Hepatic stellate cell (primary cell): ENCODE data around the gene COL5A1.
"Not testable (repeated sequence)": the region's sequence is repeated elsewhere in the genome, so short reads cannot be mapped to it uniquely, and the experiment has no call there.

Source experiments
- DNase-seq: peaks from one replicate; pipeline ENCODE4 v3.0.0; 2011; ENCODE audit warnings: low spot score

COL5A1 gene

DNA sequence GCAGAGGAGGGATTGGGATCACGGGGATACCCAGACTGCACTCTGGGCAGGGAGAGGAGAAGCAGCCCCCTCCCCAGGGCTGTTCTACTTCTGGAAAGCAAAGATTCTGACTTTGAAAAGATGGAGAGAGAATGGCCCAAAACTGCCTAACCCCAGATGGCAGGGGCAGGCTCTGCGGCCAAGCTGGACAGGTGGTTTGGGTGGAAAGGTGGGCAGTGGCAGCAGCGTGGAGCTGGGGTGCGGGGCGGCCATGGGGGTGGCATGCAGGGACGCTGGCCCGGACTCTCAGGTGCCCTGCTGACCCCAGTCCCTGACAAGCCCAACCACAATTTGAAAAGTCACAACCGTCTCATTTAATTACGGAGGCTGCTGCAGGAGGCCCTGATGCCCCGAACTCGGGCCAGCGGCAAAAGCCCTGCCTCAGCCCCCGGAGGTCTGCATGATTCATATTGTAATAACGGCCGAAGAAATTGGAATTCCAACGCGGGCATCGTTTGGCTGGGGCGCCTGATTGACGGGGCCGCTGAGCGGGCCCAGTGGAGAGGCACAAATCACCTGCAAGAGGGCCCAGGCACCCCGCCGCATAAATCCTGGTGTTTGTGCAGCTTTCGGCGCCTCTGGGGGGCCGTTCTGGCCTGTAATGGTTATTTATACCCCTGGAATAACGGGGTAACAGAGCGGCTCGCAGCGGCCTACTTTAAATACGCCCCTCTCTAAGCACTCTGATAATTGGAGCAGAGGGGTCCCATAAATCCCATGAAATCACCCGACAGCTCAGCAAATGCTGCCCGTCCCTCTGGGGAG, 197.2 kb downstream of the COL5A1 start:
- no peak for DNase-seq

DNA sequence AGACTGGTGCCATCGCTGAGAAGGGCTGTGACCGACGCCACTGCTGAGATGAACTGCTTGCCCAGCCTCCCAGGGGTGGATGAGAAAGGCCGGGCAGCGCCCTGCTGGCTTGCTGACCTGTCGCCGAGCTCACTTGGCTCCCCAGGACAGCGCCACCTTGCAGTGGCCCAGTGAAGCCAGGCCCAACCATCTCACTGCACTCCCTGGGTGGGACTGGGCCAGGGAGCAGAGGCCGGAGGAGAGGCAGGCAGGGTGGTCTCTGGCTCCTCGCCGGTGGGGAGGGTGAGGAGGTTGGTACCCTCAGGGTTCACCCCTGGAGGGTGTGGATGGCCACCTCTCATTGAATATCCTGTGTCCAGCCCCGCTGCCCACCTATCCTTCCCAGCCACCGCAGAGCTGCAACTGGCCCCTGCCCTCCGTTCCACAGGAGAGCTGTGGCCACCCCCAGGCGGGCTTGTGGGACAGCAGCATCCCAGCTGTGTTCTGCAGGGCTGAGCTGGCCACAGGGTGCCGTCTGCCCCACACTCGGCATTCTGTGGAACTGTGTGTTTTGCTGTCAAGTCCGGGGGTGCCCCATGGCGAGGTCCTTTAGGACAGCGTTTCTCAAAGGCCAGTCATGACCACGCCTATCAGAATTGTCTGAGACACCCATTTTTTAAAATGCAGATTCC, 198.0 kb downstream of the COL5A1 start:
- DNase-seq, result no peak

DNA sequence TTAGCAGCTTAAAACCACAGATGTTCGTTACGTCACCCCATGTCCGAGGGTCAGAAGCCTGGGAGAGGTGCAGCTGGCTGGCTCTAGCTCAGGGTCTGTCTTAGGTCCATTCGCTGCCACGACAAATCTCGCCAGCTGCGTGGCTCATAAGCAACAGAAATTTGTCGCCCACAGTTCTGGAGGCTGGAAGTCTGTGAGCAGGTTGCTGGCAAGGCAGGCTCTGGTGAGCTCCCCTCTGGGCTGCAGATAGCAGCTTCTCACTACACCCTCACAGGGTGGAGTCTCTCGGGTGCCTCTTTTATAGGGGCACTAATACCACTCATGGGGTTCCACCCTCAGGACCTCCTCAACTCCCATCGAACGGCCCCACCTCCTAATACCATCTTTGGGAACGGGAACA, 198.9 kb downstream of the COL5A1 start:
- no peak for DNase-seq

DNA sequence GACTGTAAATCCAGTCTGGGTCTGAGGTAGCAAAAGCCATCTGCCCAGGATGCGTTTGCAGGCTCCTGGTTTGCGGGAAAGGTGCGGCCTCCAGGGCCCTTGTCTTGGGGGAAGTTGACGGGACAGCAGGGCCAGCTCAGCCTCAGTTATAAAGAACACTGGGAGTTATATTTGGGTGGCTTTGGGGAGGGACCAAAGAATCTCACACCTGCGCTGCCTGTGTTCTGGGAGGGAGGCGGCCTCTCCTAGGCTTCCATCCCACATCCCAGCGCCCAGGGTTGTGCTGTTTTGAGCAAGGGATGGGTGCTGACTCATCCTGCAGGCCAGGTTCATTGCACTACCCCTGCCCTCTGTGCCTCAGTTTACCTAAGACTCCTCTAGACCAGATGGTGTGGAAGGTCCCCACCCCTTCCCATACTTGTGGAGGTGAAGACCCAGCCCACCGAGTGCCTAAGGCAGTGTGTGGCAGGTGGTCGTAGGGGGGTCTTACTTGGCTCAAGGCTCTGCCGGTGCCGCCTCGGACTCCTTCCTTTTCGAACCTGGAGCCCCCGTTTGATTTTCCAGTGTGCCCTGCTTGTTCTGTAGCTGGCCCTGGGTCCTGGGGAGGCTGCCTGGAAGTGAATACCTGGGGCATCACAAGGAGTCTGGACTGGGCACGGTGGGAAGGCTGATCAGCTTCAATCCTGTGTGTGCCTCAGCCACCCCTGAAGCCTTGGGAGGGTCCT, 199.7 kb downstream of the COL5A1 start:
- DNase-seq, result no peak

DNA sequence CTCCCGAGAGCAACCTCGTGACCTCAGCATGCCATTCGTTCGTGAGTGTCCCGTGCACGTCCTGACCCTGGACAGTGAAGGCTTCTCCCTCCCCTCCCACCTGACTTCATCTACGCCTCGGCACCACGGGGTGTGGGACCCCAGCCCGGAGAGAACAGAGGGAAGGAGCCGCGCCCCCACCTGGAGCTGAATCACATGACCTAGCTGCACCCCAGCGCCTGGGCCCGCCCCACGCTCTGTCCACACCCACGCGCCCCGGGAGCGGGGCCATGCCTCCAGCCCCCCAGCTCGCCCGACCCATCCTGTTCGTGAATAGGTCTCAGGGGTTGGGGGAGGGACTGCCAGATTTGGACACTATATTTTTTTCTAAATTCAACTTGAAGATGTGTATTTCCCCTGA, 200.7 kb downstream of the COL5A1 start:
- DNase-seq, result no peak

DNA sequence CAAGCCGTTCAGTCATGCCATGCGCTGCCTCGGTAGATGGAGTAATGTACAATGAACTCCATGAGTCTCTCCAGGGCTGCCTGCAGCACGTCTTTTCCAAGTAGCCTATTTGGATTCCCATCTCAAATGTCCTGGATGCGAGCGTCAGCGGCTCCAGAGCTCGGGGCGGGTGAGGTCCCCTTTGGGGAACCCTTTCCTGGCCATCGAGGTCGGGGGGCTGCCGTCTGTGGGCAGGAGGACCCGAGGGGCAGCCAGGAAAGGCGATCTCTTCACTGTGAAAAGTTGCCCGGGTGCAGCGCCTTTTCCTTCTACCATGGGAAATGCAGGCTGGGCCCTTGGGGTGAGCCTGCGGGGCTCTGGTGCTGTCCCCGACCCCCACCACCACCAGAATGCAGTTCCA, 202.1 kb downstream of the COL5A1 start:
- no peak for DNase-seq

DNA sequence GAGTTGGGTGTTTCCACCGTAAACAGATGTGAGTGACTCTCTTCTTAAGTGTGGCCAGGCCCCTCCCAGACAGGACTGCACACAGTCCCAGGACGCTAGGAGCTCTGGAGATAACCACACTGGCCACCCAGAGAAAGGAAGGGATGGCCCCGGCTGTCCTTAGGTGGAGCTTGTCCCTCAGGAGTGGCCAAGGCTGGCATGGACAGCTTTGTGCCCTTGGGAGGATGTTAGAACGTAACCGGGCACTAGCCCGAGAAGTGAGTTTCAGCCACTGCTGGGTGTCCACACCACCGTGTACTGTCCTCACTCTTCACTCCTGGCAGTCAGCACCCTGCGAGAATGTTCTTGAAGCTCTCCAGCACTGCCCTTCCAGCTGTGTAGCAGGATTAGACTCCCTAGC, 203.2 kb downstream of the COL5A1 start:
- DNase-seq, result no peak

DNA sequence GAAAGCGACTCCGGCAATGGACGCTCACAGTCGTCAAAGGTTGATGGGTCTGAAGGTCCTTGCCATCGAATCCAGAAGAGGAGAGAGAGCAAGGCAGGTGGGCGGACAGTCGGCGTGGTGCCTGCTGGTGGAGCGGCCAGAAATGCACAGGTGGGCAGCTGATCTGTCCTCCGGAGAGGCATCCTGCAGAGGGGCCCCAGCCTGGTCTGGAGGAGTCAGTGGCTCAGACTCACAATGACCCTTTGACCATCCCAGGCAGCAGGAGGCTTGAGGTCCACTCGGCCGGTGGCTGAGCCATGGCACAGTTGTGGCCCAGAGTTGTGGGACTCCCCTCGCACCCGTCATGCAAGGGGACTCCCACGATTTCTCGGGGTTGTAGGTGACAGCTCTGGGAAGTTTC, 204.6 kb downstream of the COL5A1 start:
- DNase-seq, result no peak

DNA sequence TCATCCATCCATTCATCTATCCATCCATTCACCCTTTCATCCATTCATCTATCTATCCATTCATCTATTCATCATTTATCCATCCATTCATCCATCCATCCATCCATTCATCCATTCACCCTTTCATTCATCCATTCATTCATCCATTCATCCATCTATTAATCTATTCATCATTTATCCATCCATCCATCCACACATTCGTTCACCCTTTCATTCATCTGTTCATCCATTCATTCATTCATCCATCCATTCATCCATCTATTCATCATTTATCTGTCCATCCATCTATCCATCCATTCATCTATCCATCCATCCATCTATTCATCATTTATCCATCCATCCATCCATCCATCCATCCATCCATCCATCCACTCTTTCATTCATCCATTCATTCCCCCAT, 205.1 kb downstream of the COL5A1 start:
- no peak for DNase-seq

DNA sequence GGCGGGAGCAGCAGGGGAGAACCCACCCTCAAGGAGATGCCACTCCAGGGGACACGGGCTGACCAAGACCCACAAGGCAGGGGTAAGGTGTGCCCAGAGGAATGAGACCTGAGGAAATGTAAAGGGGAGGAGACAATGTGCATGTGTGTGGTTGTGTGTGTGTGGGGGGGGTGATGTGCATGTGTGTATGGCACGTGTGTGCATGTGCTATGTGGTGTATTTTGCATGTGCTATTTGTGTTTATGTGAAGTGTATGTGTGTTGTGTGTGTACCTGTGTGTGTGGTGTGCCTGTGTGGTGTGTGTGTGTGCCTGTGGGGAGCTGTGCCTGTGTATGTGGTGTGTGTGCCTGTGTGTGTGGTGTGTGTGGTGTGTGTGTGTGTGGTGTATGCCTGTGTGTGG, 205.5 kb downstream of the COL5A1 start:
- no peak for DNase-seq

DNA sequence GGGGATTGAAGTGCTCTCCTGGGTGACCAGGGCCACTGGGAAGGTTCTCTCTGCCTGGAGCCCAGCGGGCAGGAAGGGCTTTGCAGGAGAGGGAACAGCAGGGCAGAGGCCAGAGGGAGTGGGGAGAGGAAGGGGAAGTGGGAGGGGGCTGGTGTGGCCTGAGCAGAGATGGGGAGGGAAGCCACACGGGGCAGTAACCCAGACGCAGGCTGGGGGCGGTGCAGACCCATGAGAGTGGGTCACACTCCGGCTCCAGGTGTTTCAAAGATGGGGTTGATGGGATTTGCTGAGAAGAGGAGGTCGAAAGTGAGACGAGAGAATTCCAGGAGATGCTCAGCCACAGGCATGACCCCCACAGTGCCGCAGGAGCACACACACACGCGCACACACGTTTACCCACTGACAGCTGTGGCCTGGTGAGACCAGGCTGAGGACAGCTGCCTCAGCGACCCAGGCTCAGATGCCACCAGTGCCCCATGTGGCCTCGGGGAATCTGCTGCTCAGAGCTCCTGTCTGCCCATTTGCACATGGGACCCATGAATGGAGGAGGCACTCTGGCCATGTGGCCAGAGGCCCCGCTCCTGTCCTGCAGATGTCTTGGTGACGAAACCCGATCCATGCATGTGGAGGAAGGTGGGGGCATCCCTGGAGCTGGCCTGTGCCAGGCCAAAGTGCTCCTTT, 206.3 kb downstream of the COL5A1 start:
- no peak for DNase-seq

DNA sequence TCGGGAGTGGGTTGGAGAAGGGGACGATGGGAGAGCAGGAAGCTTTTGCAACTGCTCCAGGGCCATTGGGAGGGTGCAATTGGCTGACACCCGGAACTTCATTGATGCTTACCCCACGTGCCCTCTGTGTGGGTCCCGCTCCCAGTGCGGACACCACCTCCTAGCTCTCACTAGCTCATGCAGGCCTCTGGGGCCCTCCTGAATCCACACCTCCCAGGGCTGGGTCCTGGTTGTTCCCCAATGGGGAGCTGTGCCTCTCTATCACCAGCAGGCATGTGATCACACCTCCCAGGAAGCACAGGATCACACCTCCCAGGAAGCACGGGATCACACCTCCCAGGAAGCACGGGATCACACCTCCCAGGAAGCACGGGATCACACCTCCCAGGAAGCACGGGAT, 206.9 kb downstream of the COL5A1 start:
- no peak for DNase-seq

DNA sequence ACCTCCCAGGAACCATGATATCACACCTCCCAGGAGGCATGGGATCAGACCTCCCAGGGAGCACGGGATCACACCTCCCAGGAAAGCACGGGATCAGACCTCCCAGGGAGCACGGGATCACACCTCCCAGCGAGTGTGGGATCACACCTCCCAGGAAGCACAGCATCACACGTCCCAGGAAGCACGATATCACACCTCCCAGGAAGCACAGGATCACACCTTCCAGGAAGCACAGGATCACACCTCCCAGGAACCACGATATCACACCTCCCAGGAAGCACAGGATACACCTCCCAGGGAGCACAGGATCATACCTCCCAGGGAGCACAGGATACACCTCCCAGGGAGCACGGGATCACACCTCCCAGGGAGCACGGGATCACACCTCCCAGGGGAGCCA, 209.0 kb downstream of the COL5A1 start:
- no peak for DNase-seq

DNA sequence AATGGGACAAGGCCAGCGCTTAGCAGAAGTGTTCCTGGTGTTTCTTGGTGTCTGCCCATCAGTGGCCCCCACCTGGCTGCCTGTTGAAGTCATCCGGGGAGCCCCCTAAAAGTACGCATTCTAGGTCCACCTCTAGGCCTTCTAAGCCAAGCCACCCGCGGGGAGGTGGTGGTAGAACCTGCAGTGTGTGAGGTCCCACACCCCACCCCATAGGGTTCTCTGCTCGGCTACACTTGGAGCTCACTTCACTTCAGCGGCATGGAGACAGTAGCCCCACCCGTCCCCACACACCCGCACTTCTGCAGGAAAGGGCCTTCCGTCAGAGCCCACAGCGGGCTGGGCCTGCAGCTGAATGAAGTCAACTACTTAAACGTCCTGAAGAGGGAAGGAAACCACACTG, 209.4 kb downstream of the COL5A1 start:
- no peak for DNase-seq

DNA sequence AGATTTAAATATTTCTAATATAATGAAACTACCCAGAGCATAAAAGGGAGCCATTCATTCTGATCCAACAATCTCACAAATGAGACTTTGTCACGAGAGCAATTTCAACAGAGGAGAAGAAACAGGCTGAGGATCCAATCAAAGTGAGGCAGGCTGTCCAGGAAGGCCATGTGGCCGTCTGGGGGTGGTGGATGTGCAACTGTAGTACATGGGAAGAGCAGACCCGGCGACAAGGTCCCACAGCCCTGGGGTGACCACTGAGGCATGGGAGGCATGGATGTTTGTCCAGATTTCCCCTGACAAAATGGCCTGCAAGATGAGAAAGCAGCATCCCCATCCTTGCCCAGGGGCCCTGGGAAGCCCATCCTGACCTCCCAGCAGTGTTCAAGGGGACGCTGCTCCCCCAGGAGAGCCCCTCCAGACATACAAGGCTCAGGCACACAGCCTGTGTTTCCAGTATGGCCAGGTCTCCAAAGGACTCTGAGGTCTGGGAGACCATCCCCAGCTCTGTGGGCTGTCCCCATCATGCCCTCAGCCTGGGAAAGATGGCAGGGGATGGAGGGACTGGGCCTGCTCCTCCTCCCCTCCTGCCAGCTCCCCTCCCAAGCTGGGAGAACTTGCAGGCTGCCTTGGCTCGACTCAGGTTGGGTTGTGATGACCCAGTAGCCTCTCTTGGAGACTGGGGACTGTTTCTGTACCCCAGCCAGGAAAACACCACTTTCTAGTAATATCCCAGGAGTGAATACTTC, 211.5 kb downstream of the COL5A1 start:
- no peak for DNase-seq

DNA sequence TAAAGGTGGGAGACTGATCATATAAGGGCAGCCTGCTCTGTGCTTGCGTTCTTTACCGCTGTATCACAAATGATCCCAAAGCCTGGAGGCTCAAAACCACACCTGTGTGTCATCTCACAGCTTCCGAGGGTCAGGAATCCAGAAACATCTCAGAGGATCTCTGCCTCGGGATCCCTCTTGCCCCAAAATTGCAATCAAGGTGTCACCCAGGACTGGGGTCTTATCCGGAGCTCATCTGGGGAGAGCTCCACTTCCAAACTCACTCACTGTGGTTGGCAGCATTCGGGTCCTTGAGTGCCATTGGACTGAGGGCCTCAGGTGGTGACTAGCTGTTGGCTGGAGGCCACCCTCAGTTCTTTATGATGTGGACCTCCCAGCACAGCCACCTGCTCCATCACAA, 212.3 kb downstream of the COL5A1 start:
- no peak for DNase-seq

DNA sequence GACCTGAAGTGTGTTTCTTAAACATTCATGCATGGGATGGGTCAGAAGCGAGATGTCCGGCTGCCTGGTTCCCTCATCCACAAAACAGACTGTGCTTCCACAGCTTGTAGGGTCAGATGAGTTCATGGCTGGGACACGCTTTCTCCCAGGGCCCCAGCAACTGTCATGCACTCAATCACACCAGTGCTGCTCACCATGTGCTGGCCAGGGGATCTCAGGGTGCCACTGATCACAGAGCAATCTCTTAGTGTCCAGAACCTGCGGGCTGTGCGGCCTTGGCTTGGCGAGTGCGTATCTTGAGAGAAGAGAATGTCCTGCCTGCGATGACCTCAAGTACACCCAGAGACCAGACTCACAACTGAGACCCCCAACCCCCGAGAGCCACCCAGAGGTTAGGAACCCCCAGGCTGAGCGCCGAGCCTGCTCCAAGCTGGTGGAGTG, 213.0 kb downstream of the COL5A1 start:
- DNase-seq, result no peak

DNA sequence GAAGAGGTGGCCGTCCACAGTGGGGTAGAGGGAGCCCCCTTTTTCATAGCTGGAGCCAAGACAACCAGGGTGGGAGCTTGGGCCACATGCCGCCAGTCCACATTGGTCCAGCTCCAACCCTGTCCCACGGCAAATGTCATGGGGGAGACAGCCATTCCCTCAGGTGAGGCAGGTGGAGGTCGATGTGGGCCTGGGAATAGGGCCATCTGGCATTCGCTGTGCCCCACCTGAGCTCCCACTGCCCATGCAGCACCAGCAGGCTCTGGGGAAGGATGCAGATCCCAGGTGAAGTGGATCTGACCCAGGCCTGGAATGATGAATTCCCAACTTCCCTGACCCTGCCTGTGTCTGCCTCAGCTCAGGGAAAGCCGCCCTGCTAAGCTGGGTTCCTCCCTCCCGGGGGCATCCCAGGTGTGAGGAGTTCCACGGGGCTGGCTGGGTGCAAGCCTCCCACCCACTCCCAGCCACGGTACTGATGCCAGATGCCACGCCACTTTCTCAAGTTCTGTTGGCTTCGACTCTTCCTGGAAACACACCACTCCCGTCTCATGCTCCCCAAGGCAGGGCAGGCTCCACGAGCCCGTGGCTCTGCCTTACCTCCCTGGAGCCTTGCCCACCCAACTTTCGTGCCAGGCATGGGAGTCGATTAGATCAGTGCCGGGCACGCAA, 213.8 kb downstream of the COL5A1 start:
- no peak for DNase-seq

DNA sequence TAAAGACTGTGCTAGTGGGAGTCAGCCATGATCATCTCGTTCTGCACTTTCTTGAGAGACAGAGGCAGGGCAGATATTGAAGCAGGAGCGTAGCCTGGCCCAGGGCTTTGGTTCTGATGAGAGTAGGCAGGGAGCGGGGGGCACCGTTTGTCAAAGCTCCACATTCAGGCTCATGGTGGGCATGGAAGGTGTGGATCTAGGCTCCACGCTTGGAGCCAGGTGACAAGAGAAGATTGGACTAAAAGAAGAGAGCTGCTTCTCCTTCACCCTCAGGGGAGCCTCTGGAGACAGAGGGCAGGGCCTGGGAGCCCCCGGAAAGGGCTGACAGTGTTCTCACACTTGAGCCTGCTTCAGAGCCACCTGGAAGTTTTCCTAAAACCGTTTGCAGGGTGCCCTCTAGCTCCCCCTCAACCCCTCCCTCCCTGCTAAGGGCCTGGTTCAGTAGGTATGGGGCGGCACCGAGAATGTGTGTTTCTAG, 214.3 kb downstream of the COL5A1 start:
- DNase-seq, result no peak

DNA sequence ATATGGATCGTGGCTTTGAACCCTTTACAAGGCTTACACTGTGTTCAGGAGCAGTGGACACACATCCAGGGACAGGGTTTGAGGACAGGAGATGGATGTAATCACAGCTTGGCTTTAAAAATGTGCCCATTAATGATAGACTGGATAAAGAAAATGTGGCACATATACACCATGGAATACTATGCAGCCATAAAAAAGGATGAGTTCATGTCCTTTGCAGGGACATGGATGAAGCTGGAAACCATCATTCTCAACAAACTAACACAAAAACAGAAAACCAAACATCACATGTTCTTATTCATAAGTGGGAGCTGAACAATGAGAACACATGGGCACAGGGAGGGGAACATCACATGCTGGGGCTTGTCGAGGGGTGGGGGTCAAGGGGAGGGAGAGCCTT, 215.8 kb downstream of the COL5A1 start:
- not testable (repeated sequence) for DNase-seq
